Fibroblast of skin of left quadriceps (primary cell): ENCODE data around the gene CADM2.

Experiments
- DNase-seq, 2 experiments: peaks; one replicate each; pipeline ENCODE4 v3.0.0-alpha.2; 2013; ENCODE audit warnings: low read depth in 2 of 2

CADM2 gene

GRCh38 chr3:85321892-85322291 lies 363.1 kb downstream of the CADM2 start:
- no peak for DNase-seq

DNA sequence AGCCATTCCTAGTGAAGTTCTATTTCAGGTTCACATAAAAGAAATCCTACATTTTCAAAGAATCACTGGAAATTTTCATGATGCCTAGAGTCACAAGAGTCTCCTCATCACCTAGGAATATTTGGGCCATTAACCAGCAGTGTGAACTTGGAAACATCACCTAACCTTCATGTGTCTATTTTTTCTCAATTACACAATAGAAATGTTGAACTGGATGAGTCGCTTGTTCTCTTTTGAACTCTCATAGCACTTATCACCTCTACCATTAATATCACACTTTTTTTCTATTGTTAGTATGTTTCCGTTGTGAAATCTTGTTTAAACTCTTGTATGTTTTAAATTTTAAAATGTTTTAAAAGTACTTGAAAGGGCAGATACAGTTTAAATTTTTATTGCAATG lies 371.3 kb downstream of the CADM2 start:
- DNase-seq, result no peak

DNA sequence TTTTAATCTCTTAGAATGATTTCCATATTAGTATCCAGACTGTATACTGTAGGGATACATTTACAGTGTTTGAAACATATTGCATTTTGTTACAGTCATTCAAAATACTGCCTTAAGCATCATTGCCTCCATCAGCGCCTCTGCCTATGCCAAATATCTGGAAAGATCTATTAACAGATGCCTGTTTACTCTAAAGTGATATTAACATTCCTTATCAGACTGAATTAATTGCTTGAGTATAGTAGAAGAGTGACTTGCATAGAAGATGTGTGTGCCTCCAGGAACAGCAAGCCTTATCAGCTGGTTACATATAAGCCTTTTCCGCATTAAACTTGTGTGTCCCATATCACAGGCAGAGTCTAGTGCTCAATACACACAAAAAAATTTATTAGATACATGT lies 379.1 kb downstream of the CADM2 start:
- no peak for DNase-seq

DNA sequence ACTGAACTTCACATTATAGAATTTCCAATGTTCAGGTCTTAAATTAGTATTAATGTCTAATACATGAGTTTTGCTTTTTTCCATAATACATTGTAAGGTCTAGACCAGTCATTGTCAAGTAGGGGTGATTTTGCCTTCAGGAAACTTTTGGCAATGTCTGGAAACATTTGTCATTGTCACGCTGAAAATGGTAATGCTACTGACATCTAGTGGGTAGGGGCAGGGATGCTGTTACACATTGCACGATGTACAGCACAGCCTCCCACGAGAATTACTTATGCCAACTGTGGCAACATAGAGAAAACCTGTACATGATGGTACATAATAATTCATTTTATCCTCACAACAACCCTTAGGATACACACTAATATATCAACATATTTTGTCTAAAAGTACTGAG lies 384.1 kb downstream of the CADM2 start:
- no peak for DNase-seq

GRCh38 chr3:85355572-85355971 lies 396.8 kb downstream of the CADM2 start:
- no peak for DNase-seq

DNA sequence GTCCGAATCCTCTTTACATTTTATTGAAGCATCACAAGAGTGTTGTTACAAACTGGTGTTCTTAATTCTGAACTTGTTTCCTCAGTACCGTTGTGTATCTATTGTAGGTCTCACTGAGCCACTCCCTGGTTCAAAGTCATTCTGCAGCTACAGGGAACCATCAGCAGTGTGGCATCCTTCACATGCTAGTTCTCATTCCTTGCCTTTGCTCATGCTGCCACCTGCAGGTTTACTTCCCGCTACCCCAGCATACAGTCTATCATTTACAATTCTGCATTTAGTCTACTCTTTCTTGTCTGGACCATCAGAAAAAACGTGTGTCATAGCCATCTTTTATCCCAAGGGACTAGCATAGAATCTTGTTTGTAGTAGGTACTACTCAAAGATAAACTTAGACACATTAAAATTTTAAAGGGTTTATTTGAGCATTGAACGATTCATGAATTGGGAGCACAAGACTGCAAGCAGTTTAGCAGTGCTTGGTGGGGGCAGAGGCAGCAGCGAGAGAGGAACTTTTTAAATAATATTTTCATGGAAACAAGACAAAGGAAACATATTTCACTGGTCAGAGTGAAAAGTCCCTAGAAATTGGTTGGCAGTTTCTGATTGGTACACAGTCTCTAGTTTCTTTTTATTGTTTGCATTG lies 402.1 kb downstream of the CADM2 start:
- DNase-seq, result peak; percentile 8 to 14

GRCh38 chr3:85364296-85364909 lies 405.6 kb downstream of the CADM2 start:
- no peak for DNase-seq

GRCh38 chr3:85370341-85370740 lies 411.6 kb downstream of the CADM2 start:
- DNase-seq, result no peak

GRCh38 chr3:85376131-85376530 lies 417.3 kb downstream of the CADM2 start:
- DNase-seq, result no peak

- no peak for DNase-seq
These were observed 418.3 kb downstream of the CADM2 start for GRCh38 chr3:85377115-85377514.

- no peak for DNase-seq
These were observed 425.6 kb downstream of the CADM2 start for GRCh38 chr3:85384372-85384771.

DNA sequence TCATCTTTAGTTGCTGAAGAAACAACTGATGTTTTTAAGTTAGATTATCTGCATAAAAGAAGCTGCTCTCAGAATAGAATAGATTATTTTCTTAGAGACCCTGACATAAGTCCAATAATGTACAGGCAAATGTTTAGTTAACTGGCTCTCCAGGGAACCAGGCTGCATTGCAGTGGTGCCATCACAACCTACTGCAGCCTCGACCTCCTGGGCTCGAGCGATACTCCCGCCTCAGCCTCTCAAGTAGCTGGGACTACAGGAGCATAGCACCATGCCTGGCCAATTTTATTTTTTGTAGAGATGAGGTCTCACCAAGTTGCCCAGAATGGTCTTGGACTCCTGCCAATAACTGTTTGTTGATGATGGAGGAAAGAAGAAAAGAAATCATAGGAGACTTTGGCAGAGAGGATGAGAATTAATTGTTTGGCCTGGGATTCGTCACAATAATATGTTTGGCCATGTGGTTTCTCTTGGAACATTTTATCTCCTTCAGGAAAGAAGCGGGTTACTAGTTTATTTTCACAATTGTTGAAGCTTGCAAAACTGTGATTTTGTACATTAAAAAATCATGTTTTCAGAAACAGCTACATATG lies 429.2 kb downstream of the CADM2 start:
- no peak for DNase-seq

GRCh38 chr3:85394424-85394823 lies 435.6 kb downstream of the CADM2 start:
- DNase-seq, result no peak

DNA sequence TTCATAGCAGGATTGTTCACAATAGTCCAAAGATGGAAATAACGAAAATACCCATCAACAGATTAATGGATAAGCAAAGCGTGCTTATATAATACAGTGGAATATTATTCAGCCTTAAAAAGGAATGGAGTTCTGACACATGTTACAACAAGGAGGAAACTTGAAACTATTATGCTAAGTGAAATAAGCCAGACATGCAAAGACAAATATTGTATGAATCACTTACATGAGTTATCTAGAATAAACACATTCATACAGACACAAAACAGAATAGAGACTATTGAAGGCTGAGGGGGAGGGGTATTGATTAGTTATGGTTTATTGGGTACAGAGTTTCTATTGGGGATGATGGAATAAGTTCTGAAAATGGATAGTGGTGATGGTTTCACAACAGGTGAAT lies 438.6 kb downstream of the CADM2 start:
- no peak for DNase-seq

DNA sequence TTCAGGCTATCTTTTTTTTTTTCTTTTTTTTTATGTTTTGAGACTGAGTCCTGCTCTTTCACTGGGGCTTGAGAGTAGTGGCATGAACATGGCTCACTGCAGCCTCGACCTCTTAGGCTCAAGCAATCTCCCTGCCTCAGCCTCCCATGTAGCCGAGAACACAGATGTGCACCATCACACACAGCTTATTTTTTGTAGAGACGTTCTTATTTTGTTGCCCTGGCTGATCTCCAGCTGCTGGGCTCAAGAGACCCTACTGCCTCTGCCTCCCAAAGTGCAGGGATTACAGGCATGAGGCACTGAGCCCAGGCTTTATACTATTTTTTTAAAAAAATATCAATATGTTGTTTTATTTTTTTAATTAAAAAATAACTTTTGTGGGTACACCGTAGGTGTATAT lies 467.3 kb downstream of the CADM2 start:
- no peak for DNase-seq

DNA sequence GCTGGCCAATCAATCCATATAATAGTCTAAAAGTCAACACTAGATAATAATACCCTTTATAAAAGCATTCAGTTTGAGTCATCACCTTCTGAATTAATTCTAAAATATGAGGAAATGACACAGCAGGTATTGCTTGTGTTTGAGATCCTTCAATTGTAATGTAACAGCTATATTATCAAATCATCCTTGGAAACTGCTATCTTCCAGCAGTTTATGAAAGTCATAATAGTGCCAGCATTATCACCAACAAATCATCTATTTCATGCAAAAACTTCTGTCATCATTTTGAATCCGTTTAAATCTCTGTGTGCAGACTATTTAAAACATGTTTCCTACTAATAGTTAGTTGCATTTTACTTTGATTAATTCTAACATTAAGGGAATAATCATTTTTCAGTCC lies 468.7 kb downstream of the CADM2 start:
- DNase-seq, result no peak

DNA sequence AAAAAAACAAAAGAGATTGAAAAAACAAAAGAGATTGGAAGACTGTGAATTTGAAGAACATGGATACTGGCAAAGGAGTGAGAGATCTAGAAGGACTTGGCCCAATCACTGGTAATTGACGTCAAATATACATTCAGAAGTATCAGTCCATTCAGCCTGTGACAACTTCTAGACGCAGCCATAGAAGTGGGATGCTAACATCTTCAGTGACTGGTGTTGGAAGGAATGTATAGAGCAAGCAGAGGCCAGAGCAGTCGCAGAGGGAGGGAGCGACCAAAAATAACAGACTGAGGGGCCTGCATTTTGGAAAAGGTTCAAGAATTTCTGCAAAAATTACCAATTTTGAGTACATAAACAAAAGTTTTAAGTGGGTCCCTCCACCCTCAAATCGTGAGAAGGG lies 473.3 kb downstream of the CADM2 start:
- no peak for DNase-seq

DNA sequence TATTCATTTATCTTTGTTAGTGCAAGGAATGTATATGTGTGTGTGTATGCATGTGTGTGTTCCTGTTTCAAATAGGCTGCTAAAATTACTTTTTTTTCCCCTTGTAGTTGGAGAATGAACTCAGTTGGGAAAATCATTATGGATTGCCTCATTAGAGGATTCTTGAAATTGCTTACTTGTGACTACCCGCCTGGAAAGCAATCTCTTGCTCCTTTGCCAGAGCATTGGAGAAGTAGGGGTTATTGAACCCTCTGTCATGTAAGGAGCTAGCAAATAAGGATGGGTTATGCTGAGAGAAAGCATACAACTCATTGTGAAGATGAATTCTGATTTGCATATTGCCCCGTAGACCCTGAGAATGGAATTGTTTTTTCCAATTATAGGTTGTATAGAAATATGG lies 474.5 kb downstream of the CADM2 start:
- DNase-seq, result no peak

GRCh38 chr3:85455561-85456200 lies 496.9 kb downstream of the CADM2 start:
- DNase-seq, result no peak

DNA sequence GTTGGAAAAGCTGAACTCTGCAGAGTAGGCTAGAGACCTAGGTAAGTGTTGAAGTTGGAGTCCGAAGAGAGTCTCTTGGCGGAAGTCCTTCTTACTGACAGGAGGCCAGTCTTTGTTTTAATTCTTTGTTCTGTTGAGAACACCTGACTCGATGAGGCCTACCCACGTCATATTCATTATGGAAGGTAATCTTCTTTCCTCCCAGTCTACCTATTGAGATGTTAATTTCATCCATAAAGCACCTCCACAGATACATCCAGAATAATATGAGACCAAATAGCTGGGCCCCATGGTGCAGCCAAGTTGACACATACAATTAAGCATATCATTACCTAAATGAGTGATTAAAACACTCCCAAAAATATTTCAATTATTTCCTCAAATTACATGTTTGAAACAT lies 515.5 kb downstream of the CADM2 start:
- DNase-seq, result no peak

DNA sequence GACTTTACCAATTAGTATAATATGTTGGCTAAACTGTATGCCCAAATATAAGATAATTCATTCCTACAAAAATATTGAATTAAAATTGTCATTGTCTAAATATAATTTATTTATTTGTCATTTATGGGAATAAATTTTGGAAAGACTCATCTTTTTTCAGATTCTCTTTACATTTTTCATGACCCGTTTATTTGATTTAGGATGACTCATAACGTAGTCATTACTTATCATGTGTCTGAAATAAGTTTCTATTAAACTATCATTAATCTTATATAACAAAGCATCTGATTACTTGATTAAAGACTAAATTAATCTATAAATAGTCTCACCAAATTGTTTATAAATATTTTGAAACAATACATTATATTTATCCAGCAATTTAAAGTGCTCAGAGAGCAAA lies 516.6 kb downstream of the CADM2 start:
- no peak for DNase-seq

GRCh38 chr3:85476891-85477495 lies 518.2 kb downstream of the CADM2 start:
- DNase-seq, result no peak
